Caco-2 (cell line): ENCODE results near the gene RNF19B. TPM values are rescaled to one million over a fixed set of nuclear protein-coding genes. Genes with fewer than 3 reads are reported as not detected.

ENCODE experiments used
- BruUV-seq: library from RNA; stranded (reverse); fragments of 400-500 nt; replicated peaks from 2 replicates; lab custom pipeline; 2021; lab: Mats Ljungman, UMichigan
- CTCF ChIA-PET: fragments of 300-600 bp; sonication (Branson Sonifier 250); formaldehyde crosslinking; loops from one replicate; lab custom pipeline; 2022; ENCODE audit warnings: antibody characterized with exemption; lab: Charles Lee
- POLR2A ChIA-PET: fragments of 300-600 bp; sonication (Branson Sonifier 250); formaldehyde crosslinking; loops from one replicate; lab custom pipeline; 2022; ENCODE audit warnings: antibody characterized with exemption; lab: Charles Lee
- DNase-seq, 2 experiments: peaks; one replicate each; pipeline versions ENCODE4 v3.0.0 to v3.0.0-alpha.2; 2020 to 2022
- H3K27me3 ChIP-seq: replicated peaks from 2 replicates; pipeline ENCODE4 v1.6.0; 2011; ENCODE audit warnings: low read length; ENCODE audit not compliant: control insufficient read depth, insufficient read depth
- H3K36me3 ChIP-seq: 2 replicates; pipeline ENCODE4 v1.5.1; 2011; ENCODE audit warnings: low read length; ENCODE audit not compliant: control insufficient read depth, insufficient read depth
- H3K4me1 ChIP-seq: fragments of 250-450 bp; sonication (Bioruptor Pico); 2 replicates; pipeline ENCODE4 v1.5.1; 2020; ENCODE audit warnings: mild to moderate bottlenecking
- H3K4me3 ChIP-seq: 2 replicates; pipeline ENCODE4 v1.5.1; 2011; ENCODE audit warnings: low read depth, mild to moderate bottlenecking, control low read depth, low read length
- H3K9me3 ChIP-seq: fragments of 250-450 bp; sonication (Bioruptor Pico); 2 replicates; pipeline ENCODE4 v1.5.1; 2020; ENCODE audit warnings: mild to moderate bottlenecking, moderate library complexity
- H3K27ac Mint-ChIP-seq: one replicate; pipeline ENCODE4 v1.8.0; 2022; ENCODE audit warnings: mixed read lengths; ENCODE audit not compliant: unreplicated experiment
- H3K27me3 Mint-ChIP-seq: one replicate; pipeline ENCODE4 v1.8.0; 2022; ENCODE audit warnings: mixed read lengths; ENCODE audit not compliant: insufficient read depth, unreplicated experiment
- H3K36me3 Mint-ChIP-seq: one replicate; pipeline ENCODE4 v1.8.0; 2022; ENCODE audit warnings: mild to moderate bottlenecking, mixed read lengths; ENCODE audit not compliant: insufficient read depth, unreplicated experiment
- H3K4me1 Mint-ChIP-seq: one replicate; pipeline ENCODE4 v1.8.0; 2022; ENCODE audit warnings: low read depth, mixed read lengths; ENCODE audit not compliant: unreplicated experiment
- H3K4me3 Mint-ChIP-seq: one replicate; pipeline ENCODE4 v1.8.0; 2022; ENCODE audit warnings: mild to moderate bottlenecking, moderate library complexity, mixed read lengths; ENCODE audit not compliant: unreplicated experiment
- H3K9me3 Mint-ChIP-seq: one replicate; pipeline ENCODE4 v1.8.0; 2022; ENCODE audit warnings: mixed read lengths; ENCODE audit not compliant: unreplicated experiment
- CTCF ChIP-seq, 2 experiments: fragments of 200-600 bp in 1 of 2; IDR thresholded peaks; 1 replicate in 1 of 2; 2 replicates in 1 of 2; pipeline versions ENCODE4 v1.5.1 to v1.8.0; 2011 to 2022; ENCODE audit warnings: antibody characterized with exemption in 1 of 2, control low read depth in 1 of 2, inconsistent platforms in 1 of 2, low read depth in 1 of 2, low read length in 1 of 2, mild to moderate bottlenecking in 1 of 2, moderate library complexity in 1 of 2; ENCODE audit not compliant: insufficient read depth in 1 of 2, severe bottlenecking in 1 of 2, unreplicated experiment in 1 of 2
- intact Hi-C: fragments of 100-400 bp; cut with micrococcal nuclease; formaldehyde crosslinking; loops from one replicate; pipeline ENCODE4 v1.10.0; 2022; ENCODE audit not compliant: unreplicated experiment
- total RNA-seq: library from RNA; stranded (reverse); gene quantifications from 2 replicates; pipeline ENCODE4 v1.2.3, GENCODE V29; 2022

RNF19B gene
- total RNA-seq, 1 experiment from 2014 or later: 14.5 TPM

GRCh38 chr1:32983020-32983419 is 18.4 kb upstream of the RNF19B start:
- peaks cover 6% of the 10 kb centered on the region for H3K4me1 Mint-ChIP-seq
- no peak overlapping the region for H3K27ac Mint-ChIP-seq
- no peaks in the 10 kb centered on the region for H3K27me3 Mint-ChIP-seq
- Histone ChIP-seq H3K27me3 (no peaks in the 10 kb centered on the region), H3K36me3 (no peaks in the 10 kb centered on the region), H3K9me3 (no peaks in the 10 kb centered on the region), H3K4me3 (no peak overlapping the region), H3K4me1 (peaks cover 5% of the 10 kb centered on the region; the same call in 1 of the 2 replicates)
- DNase-seq: no peak
- CTCF ChIA-PET: no interaction called here
- H3K36me3 Mint-ChIP-seq: no peaks in the 10 kb centered on the region
- no peaks in the 10 kb centered on the region for H3K9me3 Mint-ChIP-seq
- no peak overlapping the region for H3K4me3 Mint-ChIP-seq
- no peak for TF ChIP-seq CTCF (IDR thresholded peaks at IDR 0.05; ENCODE audit: insufficient read depth in 1 of 2, low read depth in 1 of 2, low read length in 1 of 2, severe bottlenecking in 1 of 2, unreplicated experiment in 1 of 2)
- intact Hi-C loops: no loop called here
- POLR2A ChIA-PET: no interaction called here
- BruUV-seq: no TSS peak

GRCh38 chr1:32981003-32981901 is 16.6 kb upstream of the RNF19B start:
- Histone ChIP-seq H3K27me3 (no peaks in the 10 kb centered on the region), H3K4me1 (peaks cover 5% of the 10 kb centered on the region; the same call in 1 of the 2 replicates), H3K36me3 (no peaks in the 10 kb centered on the region), H3K9me3 (no peaks in the 10 kb centered on the region), H3K4me3 (no peak overlapping the region)
- DNase-seq: no peak
- Mint-ChIP-seq H3K36me3 (no peaks in the 10 kb centered on the region), H3K4me1 (peaks cover 6% of the 10 kb centered on the region), H3K4me3 (no peak overlapping the region), H3K27me3 (no peaks in the 10 kb centered on the region), H3K27ac (no peak overlapping the region), H3K9me3 (no peaks in the 10 kb centered on the region)
- ChIA-PET POLR2A (no interaction called here), CTCF (no interaction called here)
- intact Hi-C loops: no loop called here
- no TSS peak for BruUV-seq
- TF ChIP-seq CTCF (IDR thresholded peaks at IDR 0.05; ENCODE audit: insufficient read depth in 1 of 2, low read depth in 1 of 2, low read length in 1 of 2, severe bottlenecking in 1 of 2, unreplicated experiment in 1 of 2): no peak

- ChIA-PET POLR2A (no interaction called here), CTCF (no interaction called here)
- Histone ChIP-seq H3K36me3 (no peaks in the 10 kb centered on the region), H3K4me1 (peaks cover 5% of the 10 kb centered on the region; the same call in 1 of the 2 replicates), H3K27me3 (no peaks in the 10 kb centered on the region), H3K9me3 (no peaks in the 10 kb centered on the region), H3K4me3 (no peak overlapping the region)
- intact Hi-C loops: no loop called here
- Mint-ChIP-seq H3K4me3 (no peak overlapping the region), H3K9me3 (no peaks in the 10 kb centered on the region), H3K27ac (no peak overlapping the region), H3K27me3 (no peaks in the 10 kb centered on the region), H3K36me3 (no peaks in the 10 kb centered on the region), H3K4me1 (peaks cover 6% of the 10 kb centered on the region)
- TF ChIP-seq CTCF (IDR thresholded peaks at IDR 0.05; ENCODE audit: insufficient read depth in 1 of 2, low read depth in 1 of 2, low read length in 1 of 2, severe bottlenecking in 1 of 2, unreplicated experiment in 1 of 2): no peak
- BruUV-seq: no TSS peak
- no peak for DNase-seq
Measured at GRCh38 chr1:32980080-32980479, 15.5 kb upstream of the RNF19B start.
